Astrocyte of the spinal cord (primary cell): ENCODE data around the gene C10orf105.

Experiments
- DNase-seq: peaks from one replicate; pipeline ENCODE4 v3.0.0; 2011; ENCODE audit warnings: low read depth, low spot score
- H3K4me3 ChIP-seq: 2 replicates; pipeline ENCODE4 v1.5.1; 2011; ENCODE audit warnings: low read depth, mild to moderate bottlenecking, low read length, moderate library complexity
- in situ Hi-C: cut with HindIII; loops from 2 replicates; pipeline ENCODE4 v1.10.0; 2017; ENCODE audit warnings: low sequenced_read_pairs
- TF ChIP-seq, protein P1 (sequence below): IDR thresholded peaks from 2 replicates; pipeline ENCODE4 v1.5.1; 2012; ENCODE audit warnings: low read depth, mild to moderate bottlenecking, low read length, inconsistent platforms

C10orf105 gene

DNA sequence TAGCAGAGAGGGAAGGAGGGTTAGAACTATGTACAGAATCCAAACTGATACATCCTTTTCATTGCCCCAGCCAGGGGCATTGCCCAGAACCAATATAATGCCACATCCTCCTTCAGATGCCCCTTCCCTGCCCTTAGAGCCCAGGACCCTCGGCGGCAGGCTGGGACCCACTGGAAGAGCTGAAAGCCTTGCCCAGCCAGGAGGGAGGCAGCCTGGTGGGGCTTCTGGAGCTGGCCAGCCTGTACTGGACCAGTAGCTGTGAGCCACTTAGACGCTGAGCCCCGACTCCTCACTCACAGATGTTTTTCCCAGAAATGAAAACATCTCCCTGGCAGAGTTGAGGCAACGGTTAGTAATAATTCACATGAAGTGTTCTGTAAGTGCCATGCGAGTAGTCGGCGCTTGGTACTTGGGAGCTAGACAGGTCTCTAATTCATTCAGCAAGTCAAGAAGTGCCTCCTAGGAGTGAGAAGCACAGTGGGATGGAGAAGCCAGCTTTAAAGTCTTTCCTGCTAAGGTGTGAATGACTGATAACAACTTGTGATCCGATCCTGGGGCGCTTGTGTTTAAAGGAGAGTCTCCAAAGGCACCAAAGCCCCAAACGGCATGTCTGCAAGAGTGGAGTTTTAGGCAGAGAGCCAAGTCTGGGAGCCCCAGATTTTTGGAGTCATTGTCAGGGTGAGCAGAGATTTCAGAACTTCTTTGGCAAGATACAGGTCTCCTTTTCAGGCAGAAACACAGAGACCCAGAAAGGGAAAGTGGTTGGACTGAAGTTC, 44.0 kb upstream of the C10orf105 start:
- no peak for DNase-seq
- in situ Hi-C loops = no loop called here
- TF ChIP-seq, protein P1, sequence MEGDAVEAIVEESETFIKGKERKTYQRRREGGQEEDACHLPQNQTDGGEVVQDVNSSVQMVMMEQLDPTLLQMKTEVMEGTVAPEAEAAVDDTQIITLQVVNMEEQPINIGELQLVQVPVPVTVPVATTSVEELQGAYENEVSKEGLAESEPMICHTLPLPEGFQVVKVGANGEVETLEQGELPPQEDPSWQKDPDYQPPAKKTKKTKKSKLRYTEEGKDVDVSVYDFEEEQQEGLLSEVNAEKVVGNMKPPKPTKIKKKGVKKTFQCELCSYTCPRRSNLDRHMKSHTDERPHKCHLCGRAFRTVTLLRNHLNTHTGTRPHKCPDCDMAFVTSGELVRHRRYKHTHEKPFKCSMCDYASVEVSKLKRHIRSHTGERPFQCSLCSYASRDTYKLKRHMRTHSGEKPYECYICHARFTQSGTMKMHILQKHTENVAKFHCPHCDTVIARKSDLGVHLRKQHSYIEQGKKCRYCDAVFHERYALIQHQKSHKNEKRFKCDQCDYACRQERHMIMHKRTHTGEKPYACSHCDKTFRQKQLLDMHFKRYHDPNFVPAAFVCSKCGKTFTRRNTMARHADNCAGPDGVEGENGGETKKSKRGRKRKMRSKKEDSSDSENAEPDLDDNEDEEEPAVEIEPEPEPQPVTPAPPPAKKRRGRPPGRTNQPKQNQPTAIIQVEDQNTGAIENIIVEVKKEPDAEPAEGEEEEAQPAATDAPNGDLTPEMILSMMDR = no peak
- no peak overlapping the region for H3K4me3 ChIP-seq

DNA sequence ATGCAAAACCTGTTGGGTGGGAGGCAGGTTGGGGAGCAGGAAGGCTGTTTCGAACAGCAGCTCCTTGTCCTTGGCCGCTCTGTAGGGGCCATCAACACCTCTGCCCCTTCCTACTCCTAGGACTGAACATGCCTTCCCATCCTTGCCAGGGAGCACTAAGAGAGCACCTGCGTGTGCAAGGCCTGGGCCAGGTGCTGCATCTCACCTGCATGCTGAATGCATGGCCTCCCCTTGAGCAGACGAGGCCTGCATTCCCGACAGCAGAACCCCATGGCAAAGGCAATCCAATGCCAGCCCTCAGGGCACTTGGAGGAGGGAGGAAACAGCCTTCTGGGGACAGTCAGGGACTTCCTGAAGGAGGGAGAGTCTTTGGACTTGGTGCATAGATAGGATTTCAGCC, 42.7 kb upstream of the C10orf105 start:
- no peak for DNase-seq
- in situ Hi-C loops = no loop called here
- TF ChIP-seq, protein P1 = no peak
- no peak overlapping the region for H3K4me3 ChIP-seq

DNA sequence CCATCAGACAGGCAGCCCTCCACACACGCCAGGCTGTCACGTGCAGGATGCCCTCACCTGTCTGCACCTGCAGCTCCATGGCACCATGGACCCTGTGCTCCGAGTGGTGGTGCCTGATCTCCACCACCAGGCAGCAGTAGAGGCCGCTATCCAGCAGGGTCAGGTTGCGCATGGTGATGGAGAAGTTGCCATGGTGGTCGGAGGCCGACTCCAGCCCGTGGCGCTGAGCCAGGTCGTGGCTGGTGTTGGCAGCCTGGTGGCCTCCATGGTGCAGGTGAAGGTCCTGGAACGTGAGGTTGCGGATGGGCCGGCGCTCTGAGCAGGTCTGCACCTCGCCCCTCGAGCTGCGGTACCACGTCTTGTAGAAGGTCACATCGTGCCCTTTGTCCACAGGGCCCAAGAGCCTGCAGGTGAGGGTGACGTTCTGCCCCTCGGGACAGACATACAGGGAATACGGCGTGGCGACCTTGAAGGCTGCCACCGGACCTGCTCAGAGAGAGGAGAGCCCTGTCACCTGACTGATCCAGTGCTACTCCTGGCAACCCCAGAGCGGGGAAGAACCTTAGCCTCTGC, 42.0 kb upstream of the C10orf105 start:
- no peak for DNase-seq
- TF ChIP-seq, protein P1 = peak; percentile 22
- H3K4me3 ChIP-seq = no peak overlapping the region
- in situ Hi-C loops = no loop called here

DNA sequence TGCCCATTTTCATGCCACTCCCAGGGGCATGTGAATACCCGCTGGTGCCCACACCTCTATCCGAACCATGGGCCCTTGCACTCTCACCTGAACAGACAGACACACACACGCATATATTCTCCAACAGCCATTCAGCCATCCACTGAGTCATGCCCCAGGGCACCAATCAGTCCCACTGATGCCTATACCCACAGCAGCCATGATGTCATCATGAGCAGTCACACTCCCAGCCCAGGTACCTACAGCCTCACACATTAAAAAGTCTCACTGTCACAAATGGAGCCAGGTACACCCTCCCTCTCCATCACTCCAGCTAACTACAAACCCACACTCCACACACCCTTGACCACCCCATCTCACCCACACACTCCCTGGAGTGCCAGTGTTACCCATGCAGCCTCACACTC, 41.5 kb upstream of the C10orf105 start:
- in situ Hi-C loops = no loop called here
- no peak for DNase-seq
- TF ChIP-seq, protein P1 = no peak
- H3K4me3 ChIP-seq = no peak overlapping the region

DNA sequence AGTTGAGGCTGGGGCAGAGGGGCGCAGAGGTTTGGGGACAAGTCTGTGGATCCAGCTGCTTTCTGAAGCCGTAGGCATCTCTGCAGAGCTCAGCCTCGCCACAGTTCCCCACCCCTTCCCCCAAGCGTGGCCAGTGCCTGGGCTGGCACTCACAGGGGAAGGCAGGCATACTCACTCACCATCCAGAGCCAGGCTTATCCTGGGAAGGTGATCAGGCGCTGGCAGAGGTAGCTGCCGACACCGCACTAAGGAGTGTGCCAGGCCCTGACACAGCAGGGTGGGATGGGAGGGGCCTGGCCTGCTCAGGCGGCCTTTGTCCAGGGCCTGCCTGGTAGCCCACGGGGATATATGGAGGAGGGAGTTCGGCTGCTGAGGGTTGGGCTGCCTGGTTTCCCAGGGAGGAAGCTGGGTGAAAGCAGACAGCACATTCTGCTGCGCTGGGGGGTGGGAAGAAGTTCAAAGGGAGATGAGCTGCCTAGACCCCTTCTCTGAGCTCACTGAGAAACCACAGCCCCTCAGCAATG, 37.9 kb upstream of the C10orf105 start:
- no peak overlapping the region for H3K4me3 ChIP-seq
- TF ChIP-seq, protein P1 = no peak

DNA sequence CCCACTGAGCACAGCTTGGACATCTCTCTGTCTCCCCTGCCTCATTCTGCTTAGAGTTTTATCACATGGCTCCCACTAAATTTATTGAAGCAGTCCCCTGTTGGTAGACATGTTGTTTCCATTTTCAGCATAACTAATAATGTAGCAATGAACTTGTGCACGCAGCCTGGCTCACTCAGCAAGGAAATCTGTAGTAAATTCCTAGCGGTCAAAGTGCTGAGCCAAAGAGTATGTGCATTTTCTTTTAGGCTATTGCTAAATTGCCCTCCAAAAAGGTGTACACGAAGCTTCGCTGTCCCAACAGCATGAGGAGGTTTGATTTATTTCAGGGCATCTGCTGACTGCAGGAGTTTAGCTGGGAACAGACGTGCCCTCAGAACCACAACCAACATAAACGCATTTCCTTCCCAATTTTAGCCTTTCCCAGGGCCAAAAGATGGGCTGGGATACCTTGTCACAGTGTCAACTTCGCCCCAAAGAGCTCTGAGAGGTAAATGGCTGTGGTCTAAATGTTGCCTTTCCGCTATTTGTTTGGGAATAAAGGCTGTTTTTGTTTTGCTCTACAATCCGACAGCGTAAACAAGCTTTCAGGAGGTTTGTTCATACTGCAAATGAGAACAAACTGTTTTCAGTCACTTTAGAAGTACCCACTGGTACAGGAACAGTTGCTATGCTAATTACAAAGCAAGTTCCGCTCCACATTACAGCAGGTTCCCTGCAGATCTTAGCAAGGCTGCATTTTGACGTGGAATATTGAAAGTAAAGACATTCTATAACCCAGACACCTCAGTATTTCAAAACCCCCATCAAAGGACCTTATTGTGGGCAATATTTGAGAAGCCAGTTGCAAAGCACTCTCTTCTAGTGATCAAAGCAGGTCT, 37.0 kb upstream of the C10orf105 start:
- in situ Hi-C loops = no loop called here
- TF ChIP-seq, protein P1 = no peak
- DNase-seq = no peak
- no peak overlapping the region for H3K4me3 ChIP-seq

More for the DNA sequence above, 37.9 kb upstream of the C10orf105 start:
- no peak for DNase-seq
- in situ Hi-C loops = no loop called here
